H1 (cell line): ENCODE measurements around the gene CA7. TPM values are rescaled to one million over a fixed set of nuclear protein-coding genes. Genes with fewer than 3 reads are reported as not detected.

Experiments
- BCL11A ChIP-seq, 2 experiments: IDR thresholded peaks; one replicate each; pipeline ENCODE4 v1.6.1; 2011; ENCODE audit warnings: low read depth in 2 of 2, low read length in 2 of 2, mild to moderate bottlenecking in 2 of 2
- CHD7 ChIP-seq: fragments of 300-600 bp; sonication (generic); IDR thresholded peaks from 2 replicates; pipeline ENCODE4 v1.7.1; 2012; ENCODE audit warnings: low read length, moderate library complexity, mild to moderate bottlenecking, inconsistent platforms; ENCODE audit not compliant: insufficient replicate concordance
- CREB1 ChIP-seq: IDR thresholded peaks from 2 replicates; pipeline ENCODE4 v1.6.1; 2012; ENCODE audit warnings: inconsistent platforms
- HDAC2 ChIP-seq, 2 experiments: fragments of 300-600 bp in 1 of 2; sonication (generic) in 1 of 2; IDR thresholded peaks; 2 replicates each; pipeline ENCODE4 v1.6.1; 2011 to 2012; ENCODE audit warnings: low read depth in 2 of 2, low read length in 2 of 2, mild to moderate bottlenecking in 2 of 2, moderate library complexity in 2 of 2, borderline replicate concordance in 1 of 2, inconsistent platforms in 1 of 2
- POU5F1 ChIP-seq: IDR thresholded peaks from 2 replicates; pipeline ENCODE4 v1.6.1; 2011; ENCODE audit warnings: low read depth, mild to moderate bottlenecking, low read length, moderate library complexity
- RAD21 ChIP-seq, 2 experiments: IDR thresholded peaks in 1 of 2; conservative IDR thresholded peaks in 1 of 2; 2 replicates each; pipeline ENCODE4 v1.6.1; 2011; ENCODE audit warnings: low read depth in 2 of 2, low read length in 2 of 2, improper control_type of control experiment in 1 of 2, inconsistent platforms in 1 of 2, mild to moderate bottlenecking in 1 of 2, moderate library complexity in 1 of 2
- RXRA ChIP-seq: IDR thresholded peaks from 2 replicates; pipeline ENCODE4 v1.6.1; 2011; ENCODE audit warnings: low read depth, mild to moderate bottlenecking, low read length, moderate library complexity; ENCODE audit not compliant: insufficient read depth
- polyA plus RNA-seq, 7 experiments: library from polyadenylated mRNA; depleted of rRNA in 3 of 7; stranded (reverse) in 5 of 7; unstranded in 2 of 7; fragments of >200 nt in 5 of 7; fragments of 200-250 nt in 2 of 7; gene quantifications; 1 replicate in 5 of 7; 2 replicates in 1 of 7; 4 replicates in 1 of 7; pipeline versions ENCODE4 v1.2.1 to v1.2.3, GENCODE V29; 2011 to 2013; ENCODE audit warnings: missing spikeins in 2 of 7, mixed read lengths in 2 of 7
- total RNA-seq: library from RNA; stranded (reverse); fragmentation: NEBNext Ultra II Directional; extraction: Animal tissue kit (Norgen Biotek cat#: 25700); gene quantifications from 2 replicates; pipeline ENCODE4 v1.2.1, GENCODE V29; 2021
- TF ChIP-seq, protein P1 (sequence below): IDR thresholded peaks from 2 replicates; pipeline ENCODE4 v1.6.1; 2012; ENCODE audit warnings: inconsistent platforms

CA7 gene
- total and polyA plus RNA-seq, 2 of the 8 experiments (the other 6 are each of a cell fraction or from before 2014, with no cell fraction given), result 1.7 to 2.7 TPM

- TF ChIP-seq CHD7 (no peak), POU5F1 (no peak), HDAC2 (IDR thresholded peaks at IDR 0.05; ENCODE audit: borderline replicate concordance in 1 of 2, low read depth in 2 of 2, low read length in 2 of 2) (no peak), RAD21 (IDR thresholded peaks at IDR 0.05 in 1 of 2, conservative IDR thresholded peaks at IDR 0.05 in 1 of 2; ENCODE audit: low read depth in 2 of 2, low read length in 2 of 2) (no peak), CREB1 (no peak), BCL11A (IDR thresholded peaks at IDR 0.05; ENCODE audit: low read depth in 2 of 2, low read length in 2 of 2) (no peak), RXRA (no peak)
- TF ChIP-seq, protein P1, sequence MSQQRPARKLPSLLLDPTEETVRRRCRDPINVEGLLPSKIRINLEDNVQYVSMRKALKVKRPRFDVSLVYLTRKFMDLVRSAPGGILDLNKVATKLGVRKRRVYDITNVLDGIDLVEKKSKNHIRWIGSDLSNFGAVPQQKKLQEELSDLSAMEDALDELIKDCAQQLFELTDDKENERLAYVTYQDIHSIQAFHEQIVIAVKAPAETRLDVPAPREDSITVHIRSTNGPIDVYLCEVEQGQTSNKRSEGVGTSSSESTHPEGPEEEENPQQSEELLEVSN, result no peak
- TF ChIP-seq, all 59 proteins: peak for 0
Measured at GRCh38 chr16:66843191-66843590, 1.0 kb upstream of the CA7 start (continued).
